Activated CD4-positive, alpha-beta T cell treated with anti-CD3 and anti-CD28 coated beads for 1 hour (primary cell): ENCODE measurements around the gene PPARA.
A peak's percentile ranks its signal among the peaks of the same experiment; 100 is the strongest.

Experiments
- DNase-seq: peaks from one replicate; pipeline ENCODE4 v3.0.0-alpha.2; 2020

PPARA gene

GRCh38 chr22:46114518-46115387 is 35.6 kb upstream of the PPARA start:
- no peak for DNase-seq

GRCh38 chr22:46115388-46115678 is 35.0 kb upstream of the PPARA start:
- DNase-seq = no peak

- no peak for DNase-seq
Measured at GRCh38 chr22:46115755-46116490, 34.4 kb upstream of the PPARA start.

- DNase-seq = peak; percentile 76
Measured at GRCh38 chr22:46116491-46116958, 33.8 kb upstream of the PPARA start.

GRCh38 chr22:46117206-46118199 is 32.8 kb upstream of the PPARA start:
- DNase-seq = no peak

- DNase-seq = no peak
Measured at GRCh38 chr22:46119093-46119728, 31.1 kb upstream of the PPARA start.

- DNase-seq = no peak
Measured at GRCh38 chr22:46119729-46120419, 30.5 kb upstream of the PPARA start.

GRCh38 chr22:46120420-46120737 is 29.9 kb upstream of the PPARA start:
- no peak for DNase-seq

GRCh38 chr22:46121079-46121478 is 29.2 kb upstream of the PPARA start:
- DNase-seq = no peak

GRCh38 chr22:46121523-46122287 is 28.6 kb upstream of the PPARA start:
- no peak for DNase-seq

GRCh38 chr22:46122511-46122971 is 27.8 kb upstream of the PPARA start:
- peak; percentile 57 for DNase-seq

- DNase-seq = no peak
Measured at GRCh38 chr22:46122980-46123693, 27.2 kb upstream of the PPARA start.

GRCh38 chr22:46123694-46124382 is 26.5 kb upstream of the PPARA start:
- DNase-seq = no peak

GRCh38 chr22:46124383-46125144 is 25.8 kb upstream of the PPARA start:
- DNase-seq = no peak

- no peak for DNase-seq
Measured at GRCh38 chr22:46125311-46125710, 25.0 kb upstream of the PPARA start.

GRCh38 chr22:46125816-46126765 is 24.2 kb upstream of the PPARA start:
- DNase-seq = no peak

- DNase-seq = no peak
Measured at GRCh38 chr22:46126853-46127385, 23.4 kb upstream of the PPARA start.
